AG08396 (cell line): Measurements from ENCODE around the gene ZNF17.
"Not testable (repeated sequence)": the region's sequence is repeated elsewhere in the genome, so short reads cannot be mapped to it uniquely, and the experiment has no call there.

ENCODE experiments used
- DNase-seq: peaks from one replicate; pipeline ENCODE4 v3.0.0; 2012; ENCODE audit warnings: low spot score, mixed read lengths

ZNF17 gene

GRCh38 chr19:57410877-57411671 is at the start of gene ZNF17:
Gene ZNF17, plus strand, starts transcription at chr19:57411161. Its CDS starts 2,455 bp downstream, at chr19:57413616.
- peak; percentile 94 for DNase-seq

- no peak for DNase-seq
These were observed 48.5 kb upstream of the ZNF17 start for GRCh38 chr19:57362419-57362818.

- DNase-seq = peak; percentile 93
These were observed 47.8 kb upstream of the ZNF17 start, which contains the start of the genes TRAPPC2B and ZNF547 for GRCh38 chr19:57362997-57363687. Gene TRAPPC2B, plus strand, starts transcription at chr19:57363551. Its CDS starts 1,283 bp downstream, at chr19:57364834. Gene ZNF547, plus strand, starts transcription at chr19:57363551. Its CDS starts 5,005 bp downstream, at chr19:57368556.

DNA sequence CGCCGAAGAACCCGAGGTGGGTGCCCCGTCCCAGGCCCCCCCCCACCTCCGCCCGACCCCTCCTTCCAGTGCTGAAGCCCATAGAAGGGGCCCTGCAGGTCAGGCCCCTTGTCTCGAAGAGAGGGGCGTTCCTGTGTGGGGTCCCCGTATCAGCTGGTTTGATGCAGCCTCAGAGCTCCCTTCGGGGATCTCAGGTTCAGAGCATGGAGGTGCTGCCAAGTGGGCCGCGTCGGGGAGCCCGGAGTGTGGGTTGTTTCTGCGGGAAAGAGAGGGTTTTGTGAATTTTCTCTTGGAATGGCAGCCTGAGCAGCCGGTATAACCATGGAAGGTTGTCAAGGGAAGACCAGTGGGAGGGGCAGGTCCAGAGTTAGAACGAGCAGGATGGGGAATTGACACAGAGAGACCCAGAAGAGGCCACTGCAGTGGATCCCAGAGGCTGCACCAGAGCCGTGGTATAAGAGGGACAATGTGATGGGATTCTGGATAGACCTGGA is 47.2 kb upstream of the ZNF17 start:
- DNase-seq = peak; percentile 22

DNA sequence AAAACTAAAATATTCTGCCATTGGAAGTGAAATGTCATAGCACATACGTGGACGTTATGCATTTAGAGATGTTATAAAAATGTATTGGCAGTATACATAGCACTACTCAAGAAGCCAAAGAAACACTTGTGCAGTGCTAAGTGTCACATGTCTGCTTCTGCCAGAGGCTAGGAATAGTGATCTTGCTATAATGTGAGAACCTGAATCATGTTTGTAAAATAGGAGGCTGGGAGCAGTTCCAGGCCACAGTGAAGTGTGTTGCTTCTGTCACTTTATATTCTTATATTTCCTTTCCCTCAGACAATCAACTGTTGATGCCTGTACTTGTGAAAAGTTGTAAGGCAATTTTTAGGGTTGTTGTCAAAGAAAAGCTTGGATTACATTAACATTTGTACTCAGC is 44.2 kb upstream of the ZNF17 start:
- no peak for DNase-seq

- DNase-seq = no peak
These were observed 36.8 kb upstream of the ZNF17 start for GRCh38 chr19:57374179-57374578.

DNA sequence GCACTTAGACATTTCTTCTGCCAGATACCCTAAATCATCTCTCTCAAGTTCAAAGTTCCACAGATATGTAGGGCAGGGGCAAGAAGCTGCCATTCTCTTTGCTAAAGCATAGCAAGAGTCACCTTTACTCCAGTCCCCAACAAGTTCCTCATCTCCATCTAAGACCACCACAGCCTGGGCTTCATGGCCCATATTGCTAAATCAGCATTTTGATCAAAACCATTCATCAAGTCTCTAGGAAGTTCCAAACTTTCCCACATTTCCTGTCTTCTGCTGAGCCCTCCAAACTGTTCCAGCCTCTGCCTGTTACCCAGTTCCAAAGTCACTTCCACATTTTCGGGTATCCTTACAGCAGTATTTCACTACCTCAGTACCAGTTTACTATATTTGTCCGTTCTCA is 36.3 kb upstream of the ZNF17 start:
- not testable (repeated sequence) for DNase-seq

- no peak for DNase-seq
These were observed 34.8 kb upstream of the ZNF17 start for GRCh38 chr19:57376151-57376550.

DNA sequence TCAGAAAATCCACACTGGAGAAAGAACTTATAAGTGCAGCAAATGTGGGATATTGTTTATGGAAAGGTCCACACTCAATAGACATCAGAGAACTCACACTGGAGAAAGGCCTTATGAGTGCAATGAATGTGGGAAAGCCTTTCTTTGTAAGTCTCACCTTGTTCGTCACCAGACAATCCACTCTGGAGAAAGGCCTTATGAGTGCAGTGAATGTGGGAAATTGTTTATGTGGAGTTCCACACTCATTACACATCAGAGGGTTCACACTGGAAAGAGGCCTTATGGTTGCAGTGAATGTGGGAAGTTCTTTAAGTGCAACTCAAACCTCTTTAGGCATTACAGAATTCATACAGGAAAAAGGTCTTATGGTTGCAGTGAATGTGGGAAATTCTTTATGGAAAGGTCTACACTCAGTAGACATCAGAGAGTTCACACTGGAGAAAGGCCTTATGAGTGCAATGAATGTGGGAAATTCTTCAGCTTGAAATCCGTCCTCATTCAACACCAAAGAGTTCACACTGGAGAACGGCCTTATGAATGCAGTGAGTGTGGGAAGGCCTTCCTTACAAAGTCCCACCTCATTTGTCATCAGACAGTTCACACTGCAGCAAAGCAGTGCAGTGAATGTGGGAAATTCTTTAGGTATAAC is 33.3 kb upstream of the ZNF17 start:
- no peak for DNase-seq

DNA sequence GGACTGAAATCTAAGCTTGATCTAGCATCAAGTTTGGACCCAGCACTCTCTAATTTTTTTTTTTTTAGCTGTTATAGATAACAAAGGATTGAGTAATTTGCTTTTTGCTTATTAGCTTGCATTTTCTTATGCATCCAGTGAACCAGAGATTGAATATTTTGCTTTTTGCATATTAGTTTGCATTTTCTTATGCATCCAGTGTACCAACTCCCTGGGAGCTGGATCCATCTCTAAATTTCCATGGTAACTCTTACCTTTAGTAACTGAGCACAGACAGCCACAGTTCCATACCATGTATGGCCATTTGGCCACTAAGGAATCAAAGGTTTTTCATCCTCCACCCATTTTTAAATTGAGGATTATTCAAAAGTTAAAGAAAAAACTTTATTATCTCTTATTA is 30.0 kb upstream of the ZNF17 start:
- no peak for DNase-seq

DNA sequence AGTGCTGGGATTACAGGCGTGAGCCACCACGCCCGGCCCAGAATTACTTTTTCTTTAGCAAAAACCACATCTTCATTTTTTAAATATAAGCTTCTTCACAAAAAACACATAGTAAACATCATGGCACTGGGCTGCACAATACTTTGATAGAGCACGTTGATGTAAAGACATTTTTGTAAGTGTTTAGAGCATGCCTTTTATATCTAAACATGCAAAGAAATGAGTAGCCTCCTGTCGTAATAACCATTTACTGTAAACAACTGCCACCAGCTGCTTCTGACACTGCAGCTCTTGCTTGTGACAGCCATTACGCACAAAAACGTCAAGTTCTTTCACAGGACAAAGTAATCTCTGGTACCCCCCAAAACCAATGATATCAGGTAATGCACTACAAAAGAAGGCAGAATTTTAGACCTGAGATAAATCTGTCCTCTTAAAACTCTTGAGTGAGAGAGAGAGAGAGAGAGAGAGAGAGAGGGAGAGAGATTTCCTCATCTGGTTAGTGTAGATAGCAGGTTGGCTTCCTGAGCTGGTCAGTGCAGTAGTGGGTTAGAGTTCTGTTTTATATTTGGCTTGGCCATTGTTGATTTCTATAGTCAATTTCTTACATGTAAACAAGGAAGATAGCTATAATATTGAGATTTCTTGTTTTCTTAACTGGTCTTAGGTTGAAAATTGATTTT is 28.0 kb upstream of the ZNF17 start:
- DNase-seq = no peak

GRCh38 chr19:57389194-57389729 is 21.7 kb upstream of the ZNF17 start:
- no peak for DNase-seq

DNA sequence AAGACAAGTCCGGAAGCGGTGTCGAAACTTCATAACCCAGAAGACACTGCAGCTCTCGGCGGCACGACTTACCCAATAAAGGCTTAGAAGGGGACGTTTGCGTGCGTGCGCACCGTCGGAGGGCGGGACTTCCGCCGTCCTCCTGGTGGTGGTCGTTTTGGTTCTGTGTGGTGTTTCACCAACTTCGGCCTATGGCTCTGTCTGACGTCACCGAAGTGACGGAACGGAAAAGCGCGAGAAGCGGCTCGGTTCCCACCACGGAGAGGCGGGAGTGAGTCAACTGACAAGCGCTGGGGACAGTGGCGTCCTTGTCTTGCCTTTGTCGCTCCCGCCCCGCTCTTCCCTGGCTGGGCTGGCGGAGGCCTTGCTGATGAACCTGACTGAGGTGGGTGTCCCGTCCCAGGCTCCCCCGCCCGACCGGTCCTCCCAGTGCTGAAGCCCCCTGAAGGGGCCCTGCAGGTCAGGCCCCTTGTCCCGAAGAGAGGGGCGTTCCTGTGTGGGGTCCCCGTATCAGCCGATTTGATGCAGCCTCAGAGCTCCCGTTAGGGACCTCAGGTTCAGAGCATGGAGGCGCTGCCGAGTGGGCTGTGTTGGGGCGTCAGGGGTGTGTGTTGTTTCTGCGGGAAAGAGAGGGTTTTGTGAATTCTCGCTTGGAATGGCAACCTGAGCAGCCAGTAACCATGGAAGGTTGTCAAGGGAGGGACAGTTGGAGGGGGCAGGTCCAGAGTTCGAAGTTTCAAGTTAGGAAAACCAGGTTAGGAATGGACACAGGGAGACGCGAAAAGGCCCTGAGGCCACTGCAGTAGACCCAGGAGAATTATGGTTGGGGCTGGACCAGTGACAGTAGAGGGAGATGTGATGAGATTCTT is 21.0 kb upstream of the ZNF17 start, which contains the start of gene ZNF548:
Gene ZNF548, plus strand, starts transcription at position 125 of the 869 bp plus-strand sequence. Its CDS starts 246 bp downstream, at position 371.
- DNase-seq = peak; percentile 94

DNA sequence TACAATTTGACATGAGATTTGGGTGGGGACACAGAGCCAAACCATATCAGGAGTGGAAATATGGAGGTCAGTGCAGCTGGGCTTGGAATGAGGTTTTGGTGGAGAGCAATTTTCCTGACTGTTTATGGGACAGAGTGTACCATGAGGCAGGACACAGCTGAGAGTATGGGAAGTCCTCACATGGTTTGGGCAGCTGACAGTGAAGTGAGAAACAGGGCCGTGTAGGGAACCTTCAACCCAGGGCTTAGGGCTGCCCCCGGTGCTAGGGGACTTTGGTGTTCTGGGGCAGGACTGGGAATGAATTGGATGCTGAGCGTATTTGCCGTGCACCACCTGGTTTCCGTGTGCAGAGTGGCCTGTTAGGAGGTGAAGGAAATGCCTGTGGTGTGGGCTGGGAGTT is 15.3 kb upstream of the ZNF17 start:
- DNase-seq = no peak

- DNase-seq = no peak
These were observed 12.1 kb upstream of the ZNF17 start for GRCh38 chr19:57398868-57399267.

DNA sequence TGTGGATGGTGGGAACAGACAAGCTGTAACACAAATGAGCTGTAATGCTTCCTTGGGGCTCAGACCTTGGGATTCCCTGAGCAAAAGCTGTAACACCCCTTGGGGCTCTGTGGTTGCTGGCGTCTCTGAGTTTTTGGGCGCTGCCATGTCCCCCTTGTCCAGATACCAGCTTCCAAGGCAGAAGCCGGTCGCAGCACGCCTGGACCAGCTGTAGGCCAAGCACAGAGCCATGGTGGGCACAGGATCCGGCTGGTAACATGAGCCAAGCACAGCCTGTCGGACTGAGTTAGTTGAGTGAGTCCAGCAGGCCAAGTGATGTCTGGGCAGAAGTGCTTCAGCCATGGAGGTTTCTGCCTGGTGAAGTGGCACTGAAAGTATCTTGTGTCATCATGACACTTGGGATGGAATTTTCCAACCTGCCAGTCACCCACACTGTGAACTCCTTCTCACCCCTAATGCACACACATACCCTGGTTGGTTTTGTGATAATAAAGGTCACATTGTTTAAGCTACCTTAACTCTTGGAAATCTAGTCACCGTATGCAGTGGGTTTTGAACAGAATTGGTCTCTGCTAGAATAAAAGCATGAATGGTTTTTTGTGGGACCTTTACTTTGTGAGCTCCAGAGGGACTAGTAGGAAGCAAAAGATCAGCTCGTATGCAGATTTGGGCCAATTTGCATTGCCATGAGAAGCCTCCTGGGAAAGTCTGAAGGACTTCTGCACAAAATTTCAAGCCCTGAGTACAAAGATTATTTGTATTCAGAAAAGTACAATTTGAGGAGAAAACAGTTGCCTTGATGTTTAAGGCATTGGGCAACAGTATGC is 7.0 kb upstream of the ZNF17 start:
- DNase-seq = no peak

- peak; percentile 77 for DNase-seq
These were observed 4.3 kb upstream of the ZNF17 start for GRCh38 chr19:57406516-57407123.

DNA sequence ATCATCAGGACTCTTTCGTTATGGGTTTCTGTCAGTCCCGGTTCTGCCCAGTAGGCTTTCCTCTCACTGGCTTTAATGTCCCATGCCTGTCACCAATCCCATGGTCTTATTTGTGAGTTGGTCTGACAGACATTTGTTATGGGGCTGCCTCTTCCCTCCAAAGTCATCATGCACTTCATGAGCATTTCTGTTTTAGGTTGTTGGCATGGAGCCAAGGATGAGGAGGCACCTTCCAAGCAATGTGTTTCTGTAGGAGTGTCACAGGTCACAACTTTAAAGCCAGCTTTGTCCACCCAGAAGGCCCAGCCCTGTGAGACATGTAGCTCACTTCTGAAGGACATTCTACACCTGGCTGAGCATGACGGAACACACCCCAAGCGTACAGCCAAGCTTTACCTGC is 8.5 kb downstream of the ZNF17 start:
- DNase-seq = no peak

- DNase-seq = no peak
These were observed 10.1 kb downstream of the ZNF17 start for GRCh38 chr19:57421037-57421436.
